GM21576 (cell line): ENCODE data around the gene KRTAP2-1.
"Not testable (repeated sequence)": the region's sequence is repeated elsewhere in the genome, so short reads cannot be mapped to it uniquely, and the experiment has no call there.

Experiments used
- ATAC-seq: cut with Tn5 transposase; IDR thresholded peaks from one replicate; pipeline ENCODE4 v1.9.1; 2021; ENCODE audit warnings: mild to moderate bottlenecking, moderate library complexity; ENCODE audit not compliant: unreplicated experiment

The KRTAP2-1 gene

GRCh38 chr17:41013606-41014005 lies 33.5 kb downstream of the KRTAP2-1 start:
- ATAC-seq = no peak

- no peak for ATAC-seq
Measured at GRCh38 chr17:41013181-41013580, 33.9 kb downstream of the KRTAP2-1 start.

- no peak for ATAC-seq
Measured at GRCh38 chr17:41012326-41013120, 34.6 kb downstream of the KRTAP2-1 start.

GRCh38 chr17:41010441-41010840 lies 36.7 kb downstream of the KRTAP2-1 start:
- ATAC-seq = no peak

GRCh38 chr17:41009936-41010335 lies 37.2 kb downstream of the KRTAP2-1 start:
- ATAC-seq = no peak

GRCh38 chr17:41009301-41009760 lies 37.8 kb downstream of the KRTAP2-1 start:
- no peak for ATAC-seq

- ATAC-seq = no peak
Measured at GRCh38 chr17:41008811-41009210, 38.3 kb downstream of the KRTAP2-1 start, which contains the start of gene KRTAP3-1. TSS of gene KRTAP3-1 (minus strand) at chr17:41009128. CDS start at chr17:41009074, 54 bp downstream.

- no peak for ATAC-seq
Measured at GRCh38 chr17:41004397-41004796, 42.7 kb downstream of the KRTAP2-1 start.

GRCh38 chr17:41003926-41004325 lies 43.2 kb downstream of the KRTAP2-1 start:
- no peak for ATAC-seq

- ATAC-seq = no peak
Measured at GRCh38 chr17:41002814-41003213, 44.3 kb downstream of the KRTAP2-1 start.

GRCh38 chr17:41001795-41002194 lies 45.3 kb downstream of the KRTAP2-1 start:
- ATAC-seq = no peak

- ATAC-seq = not testable (repeated sequence)
Measured at GRCh38 chr17:40999563-40999962, 47.6 kb downstream of the KRTAP2-1 start, which contains the start of gene KRTAP3-2. TSS of gene KRTAP3-2 (minus strand) at chr17:40999906. CDS start at chr17:40999853, 53 bp downstream.

GRCh38 chr17:40997361-40997760 lies 49.8 kb downstream of the KRTAP2-1 start:
- no peak for ATAC-seq

- ATAC-seq = no peak
Measured at GRCh38 chr17:40996829-40997228, 50.3 kb downstream of the KRTAP2-1 start.
